MG63 (cell line): ENCODE measurements around the gene FADS1. TPM values are rescaled to one million over a fixed set of nuclear protein-coding genes. Genes with fewer than 3 reads are reported as not detected.

Experiments
- DNase-seq: peaks from one replicate; pipeline ENCODE4 v3.0.0-alpha.2; 2020
- H3K27me3 ChIP-seq: fragments of 250-450 bp; sonication (Bioruptor Pico); 2 replicates; pipeline ENCODE4 v1.5.1; 2020; ENCODE audit warnings: mild to moderate bottlenecking, moderate library complexity
- H3K36me3 ChIP-seq: fragments of 250-450 bp; sonication (Bioruptor Pico); 2 replicates; pipeline ENCODE4 v1.5.1; 2020; ENCODE audit warnings: mild to moderate bottlenecking, moderate library complexity
- H3K4me3 ChIP-seq: fragments of 250-450 bp; sonication (Bioruptor Pico); 2 replicates; pipeline ENCODE4 v1.5.1; 2020; ENCODE audit warnings: mild to moderate bottlenecking, moderate library complexity
- H3K9me3 ChIP-seq: fragments of 250-450 bp; sonication (Bioruptor Pico); 2 replicates; pipeline ENCODE4 v1.5.1; 2020; ENCODE audit warnings: mild to moderate bottlenecking, moderate library complexity
- total RNA-seq: library from RNA; depleted of rRNA; stranded (reverse); fragments of >200 nt; shearing (Covaris generic); gene quantifications from 2 replicates; pipeline ENCODE4 v1.2.3, GENCODE V29; 2014; ENCODE audit warnings: low replicate concordance

The FADS1 gene
- total RNA-seq, 1 experiment from 2014 or later, result 28.3 TPM

DNA sequence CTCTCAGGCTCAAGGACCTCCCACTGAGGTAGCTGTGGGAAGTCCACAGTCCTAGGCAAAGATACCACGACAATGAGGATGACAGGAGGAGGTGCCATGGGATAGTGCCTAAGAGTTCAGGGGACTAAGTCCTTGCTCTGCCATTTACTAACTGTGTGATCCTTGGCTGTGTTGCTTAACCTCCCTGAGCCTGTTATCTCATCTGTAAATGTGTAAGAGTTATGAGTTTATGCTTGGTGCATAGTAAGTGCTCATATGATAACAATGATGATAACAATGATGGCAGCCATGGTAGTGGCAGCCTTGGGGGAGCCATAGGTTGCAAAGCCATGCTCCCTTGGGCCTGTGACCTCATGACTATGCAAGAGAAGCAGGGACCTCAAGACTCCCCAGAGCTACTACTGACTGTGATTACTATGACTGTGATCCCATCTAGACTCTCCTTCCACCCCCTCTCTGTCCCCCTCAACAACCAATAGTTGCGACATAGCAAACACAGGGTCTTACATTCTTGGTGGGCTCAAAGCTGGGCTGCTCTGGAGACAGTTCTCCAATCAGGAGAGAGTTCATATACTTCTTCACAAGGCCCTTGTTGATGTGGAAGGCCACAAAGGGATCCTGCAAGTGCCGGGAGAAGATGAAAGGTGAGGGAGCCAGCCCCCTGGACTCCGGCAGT is 3.9 kb downstream of the FADS1 start:
- no peaks in the 10 kb centered on the region for H3K9me3 ChIP-seq
- no peak for DNase-seq
- no peaks in the 10 kb centered on the region for H3K27me3 ChIP-seq
- peaks cover 20% of the 10 kb centered on the region for H3K36me3 ChIP-seq
- H3K4me3 ChIP-seq, result no peak overlapping the region

DNA sequence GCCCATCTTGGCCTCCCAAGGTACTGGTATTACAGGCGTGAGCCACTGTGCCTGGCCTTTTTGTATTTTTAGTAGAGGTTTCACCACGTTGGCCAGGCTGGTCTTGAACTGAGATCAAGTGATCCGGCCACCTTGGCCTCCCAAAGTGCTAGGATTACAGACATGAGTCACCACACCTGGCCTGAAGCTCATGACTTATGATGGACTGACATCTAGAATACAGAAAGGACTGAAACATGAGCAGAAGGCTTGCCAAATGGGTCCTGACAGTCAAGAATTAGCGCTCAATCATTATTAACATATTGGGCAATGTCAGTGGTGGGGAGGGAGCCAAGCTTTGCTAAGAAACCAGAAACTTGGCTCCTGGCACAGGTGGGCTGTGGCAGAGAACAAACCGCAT is 5.0 kb downstream of the FADS1 start:
- Histone ChIP-seq H3K9me3 (no peaks in the 10 kb centered on the region), H3K36me3 (peaks cover 23% of the 10 kb centered on the region), H3K27me3 (no peaks in the 10 kb centered on the region), H3K4me3 (no peak overlapping the region)
- no peak for DNase-seq

DNA sequence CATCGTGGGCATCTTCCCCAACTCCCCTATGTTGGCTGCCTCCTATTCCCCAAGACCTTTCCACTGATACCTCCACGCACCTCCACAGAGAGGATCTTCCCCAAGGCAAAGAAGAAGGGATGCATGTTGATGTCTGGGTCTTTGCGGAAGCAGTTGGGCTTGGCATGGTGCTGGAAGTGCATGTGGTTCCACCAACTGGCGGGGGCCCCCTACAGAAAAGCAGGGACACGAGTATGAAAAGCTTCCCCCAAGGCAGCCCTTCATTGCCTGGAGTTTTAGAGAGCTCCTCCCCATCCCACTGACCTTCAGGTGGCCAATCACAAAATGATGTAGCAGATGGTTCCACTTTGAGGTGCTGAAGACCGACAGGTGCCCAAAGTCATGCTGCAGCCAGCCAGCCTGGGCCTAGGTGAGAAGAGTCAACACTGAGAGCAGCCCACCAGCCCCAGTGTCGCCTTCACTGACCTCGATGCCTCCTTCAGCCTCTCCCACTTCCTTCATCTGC is 6.1 kb downstream of the FADS1 start:
- no peaks in the 10 kb centered on the region for H3K9me3 ChIP-seq
- no peak overlapping the region for H3K4me3 ChIP-seq
- H3K27me3 ChIP-seq, result no peaks in the 10 kb centered on the region
- H3K36me3 ChIP-seq, result peaks cover 23% of the 10 kb centered on the region
- no peak for DNase-seq

- Histone ChIP-seq H3K4me3 (no peak overlapping the region), H3K36me3 (peaks cover 33% of the 10 kb centered on the region), H3K9me3 (no peaks in the 10 kb centered on the region), H3K27me3 (no peaks in the 10 kb centered on the region)
- DNase-seq, result no peak
Observed at GRCh38 chr11:61806785-61807184, 10.0 kb downstream of the FADS1 start.

GRCh38 chr11:61805146-61805545 is 11.7 kb downstream of the FADS1 start:
- H3K36me3 ChIP-seq, result peaks cover 26% of the 10 kb centered on the region
- H3K27me3 ChIP-seq, result no peaks in the 10 kb centered on the region
- no peak for DNase-seq
- H3K4me3 ChIP-seq, result no peak overlapping the region
- H3K9me3 ChIP-seq, result no peaks in the 10 kb centered on the region

DNA sequence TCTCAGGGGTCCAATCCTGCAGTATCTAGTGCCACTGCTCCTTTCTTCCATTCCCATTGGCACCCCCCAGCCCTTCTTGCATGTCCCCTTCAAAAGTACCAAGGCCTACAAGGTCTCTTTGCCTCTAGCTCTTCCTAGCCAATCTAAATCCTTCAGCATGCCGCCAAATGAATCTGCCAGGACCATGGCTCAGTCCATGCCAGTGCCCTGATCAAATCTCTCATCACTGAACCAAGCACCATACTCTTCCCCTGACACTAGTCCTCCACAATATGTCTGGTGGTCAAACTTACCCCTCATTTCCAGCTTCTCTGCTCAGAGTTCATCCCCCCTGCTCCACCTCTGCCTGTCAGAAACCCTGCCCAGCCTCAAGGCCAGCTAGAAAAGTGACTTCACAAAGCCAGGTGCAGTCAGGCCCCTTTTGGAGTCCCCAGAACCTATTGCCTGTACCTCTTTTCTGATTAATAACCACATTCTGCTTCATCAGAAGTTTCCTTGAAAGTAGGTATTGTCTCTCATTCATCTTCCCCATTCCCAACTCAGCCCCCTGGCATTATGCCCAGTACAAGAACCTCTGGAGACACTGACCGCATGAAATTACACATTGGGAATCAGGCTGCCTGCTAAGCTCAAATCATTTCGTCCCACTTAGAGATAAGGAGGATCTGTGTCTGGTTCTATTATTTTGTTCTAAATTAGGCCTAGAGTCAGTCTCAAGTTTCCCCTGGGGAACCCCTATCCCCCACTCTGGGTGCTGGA is 12.7 kb downstream of the FADS1 start:
- Histone ChIP-seq H3K9me3 (no peaks in the 10 kb centered on the region), H3K36me3 (peaks cover 26% of the 10 kb centered on the region), H3K27me3 (no peaks in the 10 kb centered on the region), H3K4me3 (no peak overlapping the region)
- DNase-seq, result no peak

DNA sequence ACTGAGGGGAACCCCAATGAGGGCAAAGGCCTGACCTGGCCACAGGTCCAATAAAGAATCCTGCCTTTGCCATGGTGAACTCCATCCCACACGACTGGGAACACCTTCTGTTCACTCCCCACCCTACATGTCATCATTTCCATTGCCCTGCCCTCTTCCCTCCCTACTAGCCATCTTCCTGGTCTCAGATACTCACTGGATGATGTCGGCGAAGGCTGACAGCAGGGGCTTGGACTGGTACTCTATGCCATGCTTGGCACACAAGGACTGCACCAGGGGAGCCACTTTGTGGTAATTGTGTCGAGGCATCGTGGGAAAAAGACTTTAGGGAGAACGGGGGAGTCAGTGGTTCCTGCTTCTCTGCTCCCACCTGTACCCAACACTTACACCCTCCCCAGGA is 14.2 kb downstream of the FADS1 start:
- DNase-seq, result no peak
- Histone ChIP-seq H3K27me3 (no peaks in the 10 kb centered on the region), H3K36me3 (peaks cover 35% of the 10 kb centered on the region), H3K9me3 (no peaks in the 10 kb centered on the region), H3K4me3 (no peak overlapping the region)

DNA sequence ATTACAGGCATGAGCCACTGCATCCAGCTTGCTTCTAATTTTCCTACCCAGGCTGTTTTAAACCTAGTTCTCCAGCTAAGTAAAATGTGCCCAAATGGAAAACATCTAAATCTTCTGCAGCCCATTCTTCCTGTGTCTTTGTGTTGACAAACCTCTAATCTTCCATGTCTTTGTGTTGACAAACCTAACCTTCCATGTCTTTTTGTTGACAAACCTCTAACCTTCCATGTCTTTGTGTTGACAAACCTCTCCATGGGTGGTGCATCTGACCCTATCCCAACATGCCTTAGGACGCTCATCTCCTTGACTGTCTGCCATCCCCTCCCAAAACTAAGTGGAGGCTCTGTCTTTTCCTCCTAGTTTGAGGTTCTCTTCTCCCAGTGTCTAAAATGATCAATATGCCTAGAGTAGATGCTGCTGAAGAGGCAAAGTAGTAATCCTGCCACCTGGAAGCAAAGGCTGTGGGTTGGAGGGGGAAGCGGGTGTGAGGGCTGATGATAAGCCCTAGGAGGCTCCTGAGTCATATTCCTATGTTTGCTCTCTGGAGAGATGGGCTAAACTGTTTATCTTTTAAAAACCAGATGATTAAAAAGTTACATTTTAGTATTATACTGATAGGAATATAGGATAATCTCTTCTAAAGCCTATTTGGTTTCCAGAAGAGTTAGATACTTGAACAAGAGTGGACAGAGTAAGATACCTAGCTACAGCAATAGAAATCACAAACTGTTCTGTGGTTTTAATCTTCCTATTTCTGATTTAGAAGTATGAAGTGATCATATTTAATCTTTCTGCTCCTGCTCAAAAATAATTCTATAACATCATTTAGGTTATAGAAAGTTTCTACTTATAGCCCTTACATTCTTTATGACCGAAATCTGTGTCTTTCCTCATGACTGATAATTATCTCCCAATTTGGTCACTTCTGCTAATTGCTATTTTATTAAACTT is 16.2 kb downstream of the FADS1 start:
- H3K9me3 ChIP-seq, result no peaks in the 10 kb centered on the region
- H3K27me3 ChIP-seq, result no peaks in the 10 kb centered on the region
- peaks cover 52% of the 10 kb centered on the region for H3K36me3 ChIP-seq
- DNase-seq, result no peak
- H3K4me3 ChIP-seq, result no peak overlapping the region

GRCh38 chr11:61799665-61800284 is 17.0 kb downstream of the FADS1 start:
- DNase-seq, result no peak

DNA sequence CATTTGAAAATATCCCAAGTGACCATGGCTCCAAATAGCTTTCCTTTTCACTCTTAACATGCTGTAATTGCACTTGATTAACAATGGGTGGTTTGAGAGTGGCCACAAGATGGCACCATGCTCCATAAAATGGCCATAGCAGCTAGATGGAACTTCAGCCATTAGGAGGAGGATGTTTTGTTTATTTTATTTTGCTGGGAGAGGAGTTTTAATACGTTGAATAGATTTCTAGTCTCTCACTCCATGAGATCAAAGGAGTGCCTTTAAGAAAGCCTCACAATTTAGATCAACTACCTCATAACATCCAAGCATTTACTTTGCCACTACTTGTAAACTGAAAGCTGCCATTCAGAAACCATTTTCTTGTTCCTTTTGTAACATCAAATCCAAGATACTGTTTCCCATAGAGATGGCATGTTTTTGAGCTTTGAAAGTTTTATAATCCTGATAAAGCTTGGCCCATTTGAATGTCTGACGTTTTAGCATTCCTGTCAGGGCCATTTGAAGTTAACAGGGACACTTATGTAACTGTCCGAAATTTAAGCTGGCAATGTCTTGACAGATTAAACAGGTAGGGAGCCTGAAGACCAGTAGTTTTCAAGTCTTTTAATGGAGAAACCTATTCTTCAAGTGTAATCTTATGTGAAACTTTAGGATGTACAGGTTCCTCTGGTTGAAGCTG is 19.4 kb downstream of the FADS1 start:
- Histone ChIP-seq H3K36me3 (peaks cover 52% of the 10 kb centered on the region), H3K4me3 (no peak overlapping the region), H3K27me3 (no peaks in the 10 kb centered on the region), H3K9me3 (no peaks in the 10 kb centered on the region)
- peak; percentile 54 for DNase-seq

More at GRCh38 chr11:61799665-61800284, 17.0 kb downstream of the FADS1 start:
- H3K27me3 ChIP-seq, result no peaks in the 10 kb centered on the region
- H3K9me3 ChIP-seq, result no peaks in the 10 kb centered on the region
- H3K4me3 ChIP-seq, result no peak overlapping the region
- peaks cover 60% of the 10 kb centered on the region for H3K36me3 ChIP-seq

DNA sequence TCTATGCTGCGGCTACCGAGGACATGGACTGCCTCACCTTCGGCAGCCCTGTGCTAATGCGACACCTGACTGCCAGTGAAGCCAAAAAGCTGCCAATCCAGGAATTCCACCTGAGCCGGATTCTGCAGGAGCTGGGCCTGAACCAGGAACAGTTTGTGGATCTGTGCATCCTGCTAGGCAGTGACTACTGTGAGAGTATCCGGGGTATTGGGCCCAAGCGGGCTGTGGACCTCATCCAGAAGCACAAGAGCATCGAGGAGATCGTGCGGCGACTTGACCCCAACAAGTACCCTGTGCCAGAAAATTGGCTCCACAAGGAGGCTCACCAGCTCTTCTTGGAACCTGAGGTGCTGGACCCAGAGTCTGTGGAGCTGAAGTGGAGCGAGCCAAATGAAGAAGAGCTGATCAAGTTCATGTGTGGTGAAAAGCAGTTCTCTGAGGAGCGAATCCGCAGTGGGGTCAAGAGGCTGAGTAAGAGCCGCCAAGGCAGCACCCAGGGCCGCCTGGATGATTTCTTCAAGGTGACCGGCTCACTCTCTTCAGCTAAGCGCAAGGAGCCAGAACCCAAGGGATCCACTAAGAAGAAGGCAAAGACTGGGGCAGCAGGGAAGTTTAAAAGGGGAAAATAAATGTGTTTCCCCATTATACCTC is 20.8 kb downstream of the FADS1 start:
- no peak for DNase-seq
- Histone ChIP-seq H3K36me3 (peaks cover 57% of the 10 kb centered on the region), H3K4me3 (no peak overlapping the region), H3K27me3 (no peaks in the 10 kb centered on the region), H3K9me3 (no peaks in the 10 kb centered on the region)

GRCh38 chr11:61795459-61795858 is 21.3 kb downstream of the FADS1 start:
- H3K4me3 ChIP-seq, result no peak overlapping the region
- H3K36me3 ChIP-seq, result peaks cover 61% of the 10 kb centered on the region
- DNase-seq, result no peak
- H3K9me3 ChIP-seq, result no peaks in the 10 kb centered on the region
- no peaks in the 10 kb centered on the region for H3K27me3 ChIP-seq

DNA sequence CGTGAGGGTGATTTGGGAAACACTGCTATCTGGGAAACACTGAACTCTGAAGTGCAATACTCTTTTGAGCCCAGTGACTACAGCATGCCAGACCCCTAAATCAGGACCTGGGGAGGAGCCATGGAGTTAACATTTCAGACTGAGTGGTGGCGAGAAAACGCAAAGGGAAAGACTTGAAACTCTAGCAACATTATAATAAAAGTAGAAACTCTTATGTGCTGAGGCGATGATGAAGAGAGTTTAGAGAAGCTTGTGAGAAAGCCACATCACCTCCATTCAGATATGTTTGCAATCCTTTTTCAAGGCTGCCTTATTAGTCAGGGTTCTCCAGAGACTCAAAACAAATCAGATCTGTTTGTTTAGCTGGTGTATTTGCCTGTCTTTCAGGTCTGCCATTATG is 22.2 kb downstream of the FADS1 start:
- Histone ChIP-seq H3K36me3 (peaks cover 67% of the 10 kb centered on the region), H3K4me3 (peak overlapping the region; percentile 76; the same call in 1 of the 2 replicates), H3K27me3 (no peaks in the 10 kb centered on the region), H3K9me3 (no peaks in the 10 kb centered on the region)
- no peak for DNase-seq

- Histone ChIP-seq H3K27me3 (no peaks in the 10 kb centered on the region), H3K9me3 (no peaks in the 10 kb centered on the region), H3K4me3 (peak overlapping the region; percentile 76), H3K36me3 (peaks cover 68% of the 10 kb centered on the region)
- DNase-seq, result peak; percentile 33
Observed at GRCh38 chr11:61793829-61794204, 23.0 kb downstream of the FADS1 start.

DNA sequence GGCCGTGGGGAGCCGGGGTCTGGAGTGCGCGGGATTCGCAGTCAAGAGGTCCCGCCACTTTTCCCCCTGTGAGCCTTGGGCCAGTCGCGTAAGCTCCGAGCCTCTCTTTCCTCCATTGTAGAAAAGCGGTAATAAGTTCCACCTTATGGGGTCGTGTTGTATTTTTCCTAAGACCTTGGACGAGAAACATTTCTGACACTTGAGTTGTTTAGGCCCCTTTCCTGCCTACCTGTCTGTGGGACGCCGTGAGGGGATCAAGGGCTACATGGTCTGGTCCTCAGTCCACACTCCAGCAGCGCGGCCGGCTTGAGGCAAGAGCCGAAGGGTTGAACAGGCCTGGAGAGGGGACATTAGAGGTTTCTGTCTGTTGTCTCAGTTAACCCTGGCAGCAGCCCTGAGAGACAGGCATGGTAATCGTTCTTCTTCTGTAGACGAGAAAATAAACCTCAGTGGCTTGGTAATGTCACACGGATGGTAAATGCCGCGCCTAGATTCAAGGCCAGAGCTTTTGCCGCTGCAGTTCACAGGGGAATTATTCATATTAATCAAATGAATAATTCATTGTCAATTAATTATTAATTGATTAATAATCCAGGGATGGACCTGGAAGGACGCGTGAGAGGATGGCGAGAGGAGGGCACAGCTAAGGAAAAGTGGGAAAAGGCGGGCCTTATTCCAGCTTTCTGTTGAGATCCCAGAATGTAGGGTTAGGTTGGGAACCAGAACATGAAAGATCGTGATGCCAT is 23.5 kb downstream of the FADS1 start:
- Histone ChIP-seq H3K9me3 (no peaks in the 10 kb centered on the region), H3K27me3 (no peaks in the 10 kb centered on the region), H3K36me3 (peaks cover 68% of the 10 kb centered on the region), H3K4me3 (peak overlapping the region; percentile 76)
- no peak for DNase-seq
